Testis (tissue), 2 donors: ENCODE measurements around the gene CST9.
"Not testable (repeated sequence)": the region's sequence is repeated elsewhere in the genome, so short reads cannot be mapped to it uniquely, and the experiment has no call there.

ENCODE experiments used
- POLR2A ChIP-seq: fragments of 450-650 bp; IDR thresholded peaks from one replicate; pipeline ENCODE4 v1.6.1; 2017; ENCODE audit warnings: antibody characterized with exemption, mild to moderate bottlenecking, moderate library complexity
- TF ChIP-seq, protein P1 (sequence below), 3 experiments: fragments of 450-650 bp in 2 of 3; fragments of 200-600 bp in 1 of 3; sonication (generic) in 1 of 3; IDR thresholded peaks; one replicate each; pipeline ENCODE4 v1.5.1; 2016 to 2019; ENCODE audit warnings: antibody characterized with exemption in 3 of 3, mild to moderate bottlenecking in 2 of 3, moderate library complexity in 1 of 3

DNA sequence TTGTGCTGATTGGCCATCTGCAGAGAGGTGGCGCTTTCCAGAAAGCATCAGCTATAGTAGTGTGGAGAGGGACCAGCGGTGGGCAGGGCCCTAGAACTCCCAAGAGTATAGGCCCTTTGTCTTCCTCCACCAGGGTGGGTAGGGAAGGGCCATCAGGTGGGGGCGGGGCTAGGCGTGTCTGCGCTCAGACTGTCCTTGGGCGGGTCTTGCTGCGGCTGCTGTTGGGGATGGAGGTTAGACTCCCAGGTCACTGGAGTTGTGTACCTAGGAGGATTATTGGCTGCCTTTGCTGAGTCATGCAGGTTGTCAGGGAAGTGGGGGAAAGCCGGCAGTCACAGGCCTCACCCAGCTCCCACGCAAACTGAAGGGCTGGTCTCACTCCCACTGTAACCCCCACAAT is 23.9 kb downstream of the CST9 start:
- TF ChIP-seq, protein P1, sequence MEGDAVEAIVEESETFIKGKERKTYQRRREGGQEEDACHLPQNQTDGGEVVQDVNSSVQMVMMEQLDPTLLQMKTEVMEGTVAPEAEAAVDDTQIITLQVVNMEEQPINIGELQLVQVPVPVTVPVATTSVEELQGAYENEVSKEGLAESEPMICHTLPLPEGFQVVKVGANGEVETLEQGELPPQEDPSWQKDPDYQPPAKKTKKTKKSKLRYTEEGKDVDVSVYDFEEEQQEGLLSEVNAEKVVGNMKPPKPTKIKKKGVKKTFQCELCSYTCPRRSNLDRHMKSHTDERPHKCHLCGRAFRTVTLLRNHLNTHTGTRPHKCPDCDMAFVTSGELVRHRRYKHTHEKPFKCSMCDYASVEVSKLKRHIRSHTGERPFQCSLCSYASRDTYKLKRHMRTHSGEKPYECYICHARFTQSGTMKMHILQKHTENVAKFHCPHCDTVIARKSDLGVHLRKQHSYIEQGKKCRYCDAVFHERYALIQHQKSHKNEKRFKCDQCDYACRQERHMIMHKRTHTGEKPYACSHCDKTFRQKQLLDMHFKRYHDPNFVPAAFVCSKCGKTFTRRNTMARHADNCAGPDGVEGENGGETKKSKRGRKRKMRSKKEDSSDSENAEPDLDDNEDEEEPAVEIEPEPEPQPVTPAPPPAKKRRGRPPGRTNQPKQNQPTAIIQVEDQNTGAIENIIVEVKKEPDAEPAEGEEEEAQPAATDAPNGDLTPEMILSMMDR (IDR thresholded peaks at IDR 0.05), result not testable (repeated sequence)
- TF ChIP-seq POLR2A, result not testable (repeated sequence)
